Naive thymus-derived CD8-positive, alpha-beta T cell (primary cell): Measurements from ENCODE around the gene C1QTNF6. TPM values are rescaled to one million over a fixed set of nuclear protein-coding genes. Genes with fewer than 3 reads are reported as not detected.
A peak's percentile ranks its signal among the peaks of the same experiment; 100 is the strongest.
"Not testable (repeated sequence)": the region's sequence is repeated elsewhere in the genome, so short reads cannot be mapped to it uniquely, and the experiment has no call there.

Source experiments
- ATAC-seq, 2 donors: fragments of 150-1000 bp; cut with Tn5 transposase in 1 of 2; sonication (Bioruptor Pico), chemical (Tn5 transposase) in 1 of 2; 1 replicate in 1 of 2; 2 replicates in 1 of 2; pipeline ENCODE4 v1.10.0; 2021; ENCODE audit warnings: mild to moderate bottlenecking in 2 of 2, moderate library complexity in 2 of 2
- POLR2A ChIA-PET: fragments of 350-600 bp; sonication (Branson Sonifier 250); formaldehyde crosslinking; loops from one replicate; lab custom pipeline; 2021; ENCODE audit warnings: antibody characterized with exemption; lab: Charles Lee
- DNase-seq, 10 donors: peaks; one replicate each; pipeline versions ENCODE4 v3.0.0 to v3.0.0-alpha.2; 2020 to 2022
- H3K27ac Mint-ChIP-seq, 10 donors: one replicate each; pipeline ENCODE4 v1.8.0; 2020 to 2022; ENCODE audit warnings: mild to moderate bottlenecking in 10 of 10, mixed read lengths in 10 of 10, moderate library complexity in 4 of 10, inconsistent platforms in 1 of 10
- H3K27me3 Mint-ChIP-seq, 5 donors: one replicate each; pipeline ENCODE4 v1.8.0; 2021 to 2022; ENCODE audit warnings: mixed read lengths in 5 of 5
- H3K36me3 Mint-ChIP-seq, 3 donors: one replicate each; pipeline ENCODE4 v1.8.0; 2020 to 2022; ENCODE audit warnings: mixed read lengths in 3 of 3, mild to moderate bottlenecking in 2 of 3, inconsistent platforms in 1 of 3
- H3K4me1 Mint-ChIP-seq, 4 donors: one replicate each; pipeline ENCODE4 v1.8.0; 2021 to 2022; ENCODE audit warnings: mixed read lengths in 4 of 4
- H3K4me3 Mint-ChIP-seq, 10 donors: one replicate each; pipeline ENCODE4 v1.8.0; 2020 to 2022; ENCODE audit warnings: mild to moderate bottlenecking in 10 of 10, mixed read lengths in 10 of 10, moderate library complexity in 6 of 10, inconsistent platforms in 1 of 10
- H3K9me3 Mint-ChIP-seq, 9 donors: one replicate each; pipeline ENCODE4 v1.8.0; 2020 to 2022; ENCODE audit warnings: mixed read lengths in 9 of 9, mild to moderate bottlenecking in 3 of 9, inconsistent platforms in 1 of 9, moderate library complexity in 1 of 9
- polyA plus RNA-seq, 3 donors: library from polyadenylated mRNA; unstranded; fragments of 300-500 nt; fragmentation: Illumina TruSeq; gene quantifications; one replicate each; pipeline ENCODE4 v1.2.3, GENCODE V29; 2021
- total RNA-seq, 8 experiments: library from RNA in 2 of 8; stranded (reverse) in 2 of 8; gene quantifications; one replicate each; pipeline ENCODE4 v1.2.3 and lab custom pipeline; 2021 to 2026

Gene C1QTNF6
- total and polyA plus RNA-seq, 5 experiments from 2014 or later = 0.68 to 25.7 (median 4.0) TPM

GRCh38 chr22:37204045-37204655 is 16.1 kb upstream of the C1QTNF6 start:
- POLR2A ChIA-PET = interaction anchor here (16.8 to 31.6 kb wide), 2 partner anchors 17 to 37 kb away, joined by 308 to 1090 read pairs; partner anchors contain the start of gene RAC2
- ATAC-seq (no peak), DNase-seq (peak in 1 of 10 donors; percentile 36)
- Mint-ChIP-seq H3K4me3 (no peak overlapping the region), H3K9me3 (no peaks in the 10 kb centered on the region), H3K36me3 (no peaks in the 10 kb centered on the region), H3K4me1 (peaks cover 28 to 87% (median 76%) of the 10 kb centered on the region in 4 donors), H3K27ac (peak overlapping the region in 7 of 10 donors; percentile 53 to 84 (median 72)), H3K27me3 (no peaks in the 10 kb centered on the region)

GRCh38 chr22:37203354-37204044 is 15.5 kb upstream of the C1QTNF6 start:
- H3K36me3 Mint-ChIP-seq = no peaks in the 10 kb centered on the region
- H3K27ac Mint-ChIP-seq = peak overlapping the region in 8 of 10 donors; percentile 38 to 79 (median 66)
- H3K9me3 Mint-ChIP-seq = no peaks in the 10 kb centered on the region
- H3K4me3 Mint-ChIP-seq = peak overlapping the region in 1 of 10 donors; percentile 26
- peak in 1 of 10 donors; percentile 48 for DNase-seq
- no peaks in the 10 kb centered on the region for H3K27me3 Mint-ChIP-seq
- H3K4me1 Mint-ChIP-seq = peaks cover 23 to 81% (median 71%) of the 10 kb centered on the region in 4 donors
- POLR2A ChIA-PET = interaction anchor here (16.8 to 31.6 kb wide), 2 partner anchors 17 to 38 kb away, joined by 308 to 1090 read pairs; partner anchors contain the start of gene RAC2
- no peak for ATAC-seq

- no peak for ATAC-seq
- H3K9me3 Mint-ChIP-seq = no peaks in the 10 kb centered on the region
- peak overlapping the region in 4 of 10 donors; percentile 37 to 81 (median 68) for H3K27ac Mint-ChIP-seq
- H3K36me3 Mint-ChIP-seq = no peaks in the 10 kb centered on the region
- H3K4me3 Mint-ChIP-seq = no peak overlapping the region
- peak in 1 of 10 donors; percentile 28 for DNase-seq
- H3K4me1 Mint-ChIP-seq = peaks cover 22 to 80% (median 71%) of the 10 kb centered on the region in 4 donors
- no peaks in the 10 kb centered on the region for H3K27me3 Mint-ChIP-seq
- POLR2A ChIA-PET = interaction anchor here (1.1 to 31.6 kb wide), 3 partner anchors 18 to 40 kb away, joined by 3 to 1090 read pairs (median 308); partner anchors contain the start of gene RAC2
Observed at GRCh38 chr22:37202716-37203115, 14.7 kb upstream of the C1QTNF6 start.

GRCh38 chr22:37202001-37202555 is 14.0 kb upstream of the C1QTNF6 start:
- ATAC-seq (no peak), DNase-seq (peak in 1 of 10 donors; percentile 31)
- POLR2A ChIA-PET = interaction anchor here (1.1 to 31.6 kb wide), 4 partner anchors 7 to 40 kb away, joined by 3 to 1090 read pairs (median 168); partner anchors contain the start of gene RAC2
- Mint-ChIP-seq H3K27ac (peak overlapping the region in 9 of 10 donors; percentile 13 to 81 (median 61)), H3K36me3 (no peaks in the 10 kb centered on the region), H3K4me1 (peaks cover 20 to 80% (median 72%) of the 10 kb centered on the region in 4 donors), H3K4me3 (no peak overlapping the region), H3K9me3 (no peaks in the 10 kb centered on the region), H3K27me3 (no peaks in the 10 kb centered on the region)

- peak overlapping the region in 5 of 10 donors; percentile 19 to 68 (median 61) for H3K27ac Mint-ChIP-seq
Observed at GRCh38 chr22:37201443-37201820, 13.4 kb upstream of the C1QTNF6 start.

GRCh38 chr22:37199760-37200108 is 11.7 kb upstream of the C1QTNF6 start:
- Mint-ChIP-seq H3K9me3 (no peaks in the 10 kb centered on the region), H3K4me1 (peaks cover 15 to 82% (median 75%) of the 10 kb centered on the region in 4 donors)

More at GRCh38 chr22:37201443-37201820, 13.4 kb upstream of the C1QTNF6 start:
- H3K4me1 Mint-ChIP-seq = peaks cover 17 to 81% (median 74%) of the 10 kb centered on the region in 4 donors
- H3K27me3 Mint-ChIP-seq, ATAC-seq, H3K36me3 Mint-ChIP-seq, H3K4me3 Mint-ChIP-seq, H3K9me3 Mint-ChIP-seq: not testable (repeated sequence)
- peak in 1 of 10 donors; percentile 31 for DNase-seq
- POLR2A ChIA-PET = interaction anchor here (2.8 to 31.6 kb wide), 4 partner anchors 8 to 59 kb away, joined by 12 to 1090 read pairs (median 168); partner anchors contain the start of gene RAC2

GRCh38 chr22:37199103-37199759 is 11.2 kb upstream of the C1QTNF6 start:
- Mint-ChIP-seq H3K4me1 (peaks cover 15 to 82% (median 76%) of the 10 kb centered on the region in 4 donors), H3K36me3 (no peaks in the 10 kb centered on the region), H3K9me3 (no peaks in the 10 kb centered on the region), H3K27ac (peak overlapping the region; percentile 85 to 100 (median 96)), H3K27me3 (no peaks in the 10 kb centered on the region), H3K4me3 (peak overlapping the region; percentile 82 to 93 (median 88))
- POLR2A ChIA-PET = interaction anchor here (0.6 to 31.6 kb wide), 23 partner anchors 10 to 222 kb away, joined by 3 to 1090 read pairs (median 5); partner anchors contain the start of genes C1QTNF6, CYTH4, IL2RB and KCTD17
- DNase-seq (peak; percentile 95 to 100 (median 99)), ATAC-seq (peak; percentile 91 to 94)

More at GRCh38 chr22:37199760-37200108, 11.7 kb upstream of the C1QTNF6 start:
- DNase-seq (no peak), ATAC-seq (peak in 1 of 2 donors; percentile 0)
- Mint-ChIP-seq H3K4me3 (peak overlapping the region; percentile 82 to 93 (median 88)), H3K27ac (peak overlapping the region; percentile 85 to 100 (median 96)), H3K36me3 (no peaks in the 10 kb centered on the region), H3K27me3 (no peaks in the 10 kb centered on the region)
- POLR2A ChIA-PET = interaction anchor here (0.6 to 31.6 kb wide), 22 partner anchors 10 to 148 kb away, joined by 3 to 1090 read pairs (median 6); partner anchors contain the start of genes C1QTNF6, CYTH4, IL2RB and KCTD17

- peak overlapping the region; percentile 82 to 93 (median 88) for H3K4me3 Mint-ChIP-seq
- ATAC-seq (peak; percentile 46), DNase-seq (peak; percentile 81 to 94 (median 90))
- POLR2A ChIA-PET = interaction anchor here (1.0 to 31.6 kb wide), 20 partner anchors 11 to 422 kb away, joined by 3 to 1090 read pairs (median 6); partner anchors contain the start of genes C1QTNF6, IFT27, IL2RB and KCTD17
- no peaks in the 10 kb centered on the region for H3K36me3 Mint-ChIP-seq
- H3K4me1 Mint-ChIP-seq = peaks cover 19 to 83% (median 77%) of the 10 kb centered on the region in 4 donors
- no peaks in the 10 kb centered on the region for H3K9me3 Mint-ChIP-seq
- H3K27me3 Mint-ChIP-seq = no peaks in the 10 kb centered on the region
- peak overlapping the region; percentile 96 to 100 (median 97) for H3K27ac Mint-ChIP-seq
Observed at GRCh38 chr22:37198258-37199102, 10.4 kb upstream of the C1QTNF6 start.

GRCh38 chr22:37197451-37198257 is 9.6 kb upstream of the C1QTNF6 start:
- Mint-ChIP-seq H3K27me3 (no peaks in the 10 kb centered on the region), H3K9me3 (no peaks in the 10 kb centered on the region), H3K4me1 (peaks cover 21 to 83% (median 78%) of the 10 kb centered on the region in 4 donors), H3K27ac (peak overlapping the region; percentile 96 to 100 (median 97)), H3K36me3 (no peaks in the 10 kb centered on the region), H3K4me3 (peak overlapping the region; percentile 82 to 93 (median 88))
- POLR2A ChIA-PET = interaction anchor here (0.6 to 31.6 kb wide), 15 partner anchors 10 to 422 kb away, joined by 3 to 1090 read pairs (median 8); partner anchors contain the start of genes C1QTNF6, IFT27, IL2RB and RAC2
- ATAC-seq = no peak
- DNase-seq = peak in 1 of 10 donors; percentile 62
